ENCODE results near the gene IRAK1.
"Not testable (repeated sequence)": the region's sequence is repeated elsewhere in the genome, so short reads cannot be mapped to it uniquely, and the experiment has no call there.

Gene IRAK1

DNA sequence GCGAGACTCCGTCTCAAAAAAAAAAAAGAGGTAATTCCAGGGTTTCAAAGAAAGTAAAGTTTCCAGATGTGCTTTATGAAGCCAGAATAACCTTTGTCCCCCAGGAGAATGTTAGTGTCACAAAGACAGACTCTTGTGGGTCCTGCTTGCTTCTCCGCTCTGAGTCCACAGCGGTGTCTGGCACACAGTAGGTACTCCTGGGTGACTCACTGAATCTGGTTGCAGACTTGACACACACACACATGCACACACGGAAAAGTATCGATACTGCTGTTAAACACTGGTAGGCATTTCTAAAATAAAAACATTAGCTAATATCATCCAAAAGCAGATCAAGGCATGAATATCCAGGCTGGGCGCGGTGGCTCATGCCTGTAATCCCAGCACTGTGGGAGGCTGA is 24.2 kb downstream of the IRAK1 start:
- DNase-seq (ENCODE audit: low spot score): no peak

DNA sequence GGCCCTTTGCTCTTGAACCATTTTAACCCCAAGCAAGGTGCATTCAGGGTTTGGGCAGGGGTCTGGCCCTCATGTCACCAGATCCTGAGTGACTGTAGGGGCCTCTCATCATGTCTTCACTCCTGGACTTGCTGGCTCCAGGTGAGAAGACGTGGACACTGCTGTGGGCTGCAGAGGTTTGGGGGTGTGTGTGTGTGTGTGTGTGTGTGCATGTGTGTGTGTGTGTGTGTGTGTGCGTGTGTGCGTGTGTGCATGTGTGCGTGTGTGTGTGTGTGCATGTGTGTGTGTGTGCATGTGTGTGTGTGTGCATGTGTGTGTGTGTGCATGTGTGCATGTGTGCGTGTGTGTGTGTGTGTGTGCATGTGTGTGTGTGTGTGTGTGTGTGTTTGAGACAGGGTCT is 25.3 kb downstream of the IRAK1 start:
- DNase-seq (ENCODE audit: low spot score): not testable (repeated sequence)

DNA sequence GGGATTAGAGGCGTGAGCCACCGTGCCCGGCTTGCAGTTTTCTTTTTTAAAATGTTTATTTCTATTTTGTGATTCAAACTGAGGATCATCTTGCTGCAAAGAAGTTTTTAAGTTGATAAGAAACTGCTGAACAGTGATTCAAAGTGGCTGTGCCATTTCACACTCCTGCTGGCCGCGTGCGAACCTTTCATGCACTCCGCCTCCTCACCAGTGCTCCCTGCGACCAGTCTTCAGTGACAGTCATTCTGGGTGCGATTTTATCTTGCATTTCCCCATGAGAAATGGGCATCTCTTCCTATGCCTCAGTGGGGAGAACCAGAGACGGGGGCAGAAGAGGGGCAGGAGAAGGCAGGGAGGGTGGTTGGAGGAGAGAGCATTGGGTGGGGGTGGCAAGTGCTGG is 25.7 kb downstream of the IRAK1 start:
- no peak for DNase-seq (ENCODE audit: low spot score)

DNA sequence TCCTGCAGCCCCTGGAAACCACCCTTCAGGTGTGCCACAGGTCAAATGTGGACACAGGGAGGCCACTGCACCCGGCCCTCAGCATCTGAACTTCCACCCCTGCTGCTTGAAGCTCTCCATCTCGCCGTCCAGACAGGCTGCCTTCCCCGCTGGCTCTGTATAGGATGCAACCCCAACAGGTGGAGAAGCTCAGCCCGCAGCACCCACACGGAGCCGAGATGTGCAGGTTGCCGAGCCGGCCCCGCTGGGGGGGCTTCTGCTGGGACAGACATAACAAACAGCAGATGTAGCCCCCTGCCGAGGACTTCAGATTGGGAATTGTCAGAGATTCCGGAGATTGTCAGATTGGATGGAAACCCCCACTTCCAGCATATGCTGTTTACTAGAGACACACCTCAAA is 26.6 kb downstream of the IRAK1 start:
- no peak for DNase-seq (ENCODE audit: low spot score)

- DNase-seq (ENCODE audit: low spot score): no peak
Observed at GRCh38 chrX:153992180-153992579, 27.5 kb downstream of the IRAK1 start.

- no peak for DNase-seq (ENCODE audit: low spot score)
Observed at GRCh38 chrX:153991013-153991580, 28.6 kb downstream of the IRAK1 start.

- no peak for DNase-seq (ENCODE audit: low spot score)
Observed at GRCh38 chrX:153989973-153990655, 29.6 kb downstream of the IRAK1 start.

DNA sequence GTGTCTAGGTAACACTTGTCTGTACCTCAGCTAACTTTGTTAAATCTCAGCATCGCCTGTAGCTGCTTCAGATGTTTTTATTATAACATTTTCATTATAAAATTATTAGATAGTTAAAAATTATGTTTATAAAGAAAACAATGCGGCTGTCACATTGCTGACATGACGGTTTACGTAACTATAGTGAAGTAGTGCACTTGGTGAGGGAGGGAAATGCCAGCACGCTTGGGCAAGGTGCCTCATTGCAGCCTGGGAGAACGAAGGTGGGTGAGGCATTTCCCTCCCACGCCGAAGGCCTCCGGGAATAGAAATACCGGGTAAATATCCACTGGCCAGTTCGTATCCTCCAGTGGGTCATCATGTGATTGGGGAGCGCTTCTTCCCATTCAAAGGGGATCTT is 31.2 kb downstream of the IRAK1 start:
- no peak for DNase-seq (ENCODE audit: low spot score)

GRCh38 chrX:153984351-153985178 is 35.1 kb downstream of the IRAK1 start:
- no peak for DNase-seq (ENCODE audit: low spot score)

GRCh38 chrX:153983321-153983801 is 36.3 kb downstream of the IRAK1 start:
- DNase-seq (ENCODE audit: low spot score): no peak

DNA sequence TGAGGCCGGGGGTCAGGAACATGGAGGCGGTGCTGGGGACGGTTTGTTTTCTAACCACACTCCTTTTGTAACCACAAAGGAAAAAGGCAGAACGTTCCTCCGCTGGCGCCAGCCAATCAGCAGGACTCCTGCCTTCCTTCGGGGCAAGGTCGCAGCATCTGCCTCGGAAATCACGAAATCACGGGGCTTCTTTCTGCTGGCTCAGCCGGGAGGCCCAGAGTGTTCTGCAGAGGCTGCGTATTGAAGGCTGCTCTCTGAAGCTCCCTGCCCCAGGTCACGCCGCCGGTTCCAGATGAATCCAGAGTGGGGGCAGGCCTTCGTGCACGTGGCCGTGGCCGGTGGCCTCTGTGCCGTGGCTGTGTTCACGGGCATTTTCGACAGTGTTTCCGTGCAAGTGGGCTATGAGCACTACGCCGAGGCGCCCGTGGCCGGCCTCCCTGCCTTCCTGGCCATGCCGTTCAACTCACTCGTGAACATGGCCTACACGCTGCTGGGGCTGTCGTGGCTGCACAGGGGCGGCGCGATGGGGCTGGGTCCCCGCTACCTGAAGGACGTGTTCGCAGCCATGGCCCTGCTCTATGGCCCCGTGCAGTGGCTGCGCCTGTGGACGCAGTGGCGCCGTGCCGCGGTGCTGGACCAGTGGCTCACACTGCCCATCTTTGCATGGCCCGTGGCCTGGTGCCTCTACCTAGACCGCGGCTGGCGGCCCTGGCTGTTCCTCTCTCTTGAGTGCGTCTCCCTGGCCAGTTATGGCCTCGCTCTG is 37.8 kb downstream of the IRAK1 start:
- DNase-seq (ENCODE audit: low spot score): no peak

GRCh38 chrX:153981231-153981630 is 38.5 kb downstream of the IRAK1 start:
- DNase-seq (ENCODE audit: low spot score): no peak

GRCh38 chrX:153980394-153980793 is 39.3 kb downstream of the IRAK1 start:
- not testable (repeated sequence) for DNase-seq (ENCODE audit: low spot score)

- no peak for DNase-seq (ENCODE audit: low spot score)
Observed at GRCh38 chrX:153974726-153975286, 44.9 kb downstream of the IRAK1 start.

GRCh38 chrX:153974003-153974725 is 45.5 kb downstream of the IRAK1 start:
- no peak for DNase-seq (ENCODE audit: low spot score)

- no peak for DNase-seq (ENCODE audit: low spot score)
Observed at GRCh38 chrX:153973127-153974002, 46.3 kb downstream of the IRAK1 start.

GRCh38 chrX:153972368-153973126 is 47.2 kb downstream of the IRAK1 start, which contains the start of gene TMEM187:
TMEM187 (plus strand) TSS chrX:153972754; CDS start chrX:153982063, 9,309 bp downstream.
- peak; percentile 90 for DNase-seq (ENCODE audit: low spot score)

DNA sequence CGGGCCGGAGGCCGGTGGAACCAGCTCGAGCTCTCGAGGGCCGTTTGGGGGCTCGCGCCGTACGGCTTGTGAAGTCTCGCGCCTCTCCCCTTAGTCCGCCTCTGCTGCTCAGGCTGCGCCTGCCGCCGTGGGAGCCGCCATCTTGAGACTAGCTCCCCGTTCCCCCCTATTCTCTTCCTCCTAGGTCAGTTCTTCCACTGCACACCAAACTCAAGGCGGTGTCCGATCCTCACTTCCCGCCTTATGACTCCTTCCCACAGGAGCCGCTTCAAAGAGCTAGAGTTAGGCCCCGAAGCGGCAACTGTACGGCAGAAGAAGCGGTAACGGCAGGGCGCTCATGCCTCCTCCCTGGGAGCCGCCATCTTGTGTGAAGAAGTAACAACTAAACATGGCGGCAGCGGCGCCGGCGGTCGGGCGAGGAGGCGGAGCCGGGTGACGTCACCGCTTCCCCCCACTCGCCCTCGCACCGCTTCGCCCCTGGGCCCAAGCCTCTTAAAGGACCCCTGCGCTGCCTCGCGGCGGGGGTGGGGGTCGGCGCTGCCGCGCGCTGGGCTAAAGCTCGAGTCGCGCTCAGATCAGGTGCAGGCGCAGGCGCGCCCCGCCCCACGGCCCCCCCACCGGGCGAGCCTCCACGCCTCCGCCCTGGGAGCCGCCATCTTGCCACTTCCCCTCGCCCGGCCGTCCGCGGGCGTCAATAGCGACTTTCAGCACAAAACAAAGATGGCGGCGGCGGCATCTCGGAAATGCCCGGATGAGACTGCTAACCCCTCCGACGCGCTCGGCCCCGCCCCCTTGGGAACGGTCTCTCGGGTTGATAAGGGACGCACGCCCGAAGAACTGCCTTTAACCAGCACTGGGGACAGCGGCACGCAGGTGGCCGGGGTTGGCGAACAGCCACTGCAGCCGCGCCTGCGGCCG is 48.0 kb downstream of the IRAK1 start, which contains the start of gene HCFC1:
HCFC1 (minus strand) TSS at position 369 of the 918 bp plus-strand sequence. CDS start 978 bp downstream, outside the sequence.
- DNase-seq (ENCODE audit: low spot score): peak; percentile 85
